GM23338 (cell line): ENCODE measurements around the gene PLEKHA7. TPM values are rescaled to one million over a fixed set of nuclear protein-coding genes. Genes with fewer than 3 reads are reported as not detected.

Source experiments
- ATAC-seq: fragments of 200-7000 bp; cut with Tn5 transposase; 3 replicates; pipeline ENCODE4 v1.9.1; 2020
- DNase-seq: peaks from one replicate; pipeline ENCODE4 v3.0.0-alpha.2; 2015; ENCODE audit warnings: low spot score
- H2AFZ ChIP-seq: fragments of 200-600 bp; sonication (generic); 2 replicates; pipeline ENCODE4 v1.8.0; 2016; ENCODE audit warnings: antibody characterized with exemption, mild to moderate bottlenecking, moderate library complexity
- H3F3A ChIP-seq: fragments of 200-600 bp; sonication (generic); replicated peaks from 2 replicates; pipeline ENCODE4 v1.8.0; 2017; ENCODE audit warnings: antibody characterized with exemption, mixed run types, low read depth
- H3K27ac ChIP-seq: fragments of 200-600 bp; sonication (generic); 2 replicates; pipeline ENCODE4 v1.6.1; 2016; ENCODE audit warnings: low read depth
- H3K27me3 ChIP-seq: fragments of 200-600 bp; sonication (generic); 2 replicates; pipeline ENCODE4 v1.8.0; 2016; ENCODE audit warnings: mild to moderate bottlenecking, mixed run types, moderate library complexity; ENCODE audit not compliant: insufficient read depth
- H3K36me3 ChIP-seq: fragments of 200-600 bp; sonication (generic); 2 replicates; pipeline ENCODE4 v1.8.0; 2016; ENCODE audit warnings: mild to moderate bottlenecking; ENCODE audit not compliant: insufficient read depth
- H3K4me1 ChIP-seq: fragments of 200-600 bp; sonication (generic); 2 replicates; pipeline ENCODE4 v1.8.0; 2016; ENCODE audit warnings: mild to moderate bottlenecking, moderate library complexity; ENCODE audit not compliant: insufficient read depth
- H3K4me2 ChIP-seq: fragments of 200-600 bp; sonication (generic); 2 replicates; pipeline ENCODE4 v1.7.1; 2017; ENCODE audit warnings: mixed run types
- H3K4me3 ChIP-seq: fragments of 200-600 bp; sonication (generic); 2 replicates; pipeline ENCODE4 v1.6.1; 2016; ENCODE audit warnings: mixed run types
- H3K79me2 ChIP-seq: fragments of 200-600 bp; sonication (generic); replicated peaks from 2 replicates; pipeline ENCODE4 v1.8.0; 2017; ENCODE audit warnings: mild to moderate bottlenecking; ENCODE audit not compliant: insufficient read depth
- H3K9me2 ChIP-seq: fragments of 200-600 bp; sonication (generic); 2 replicates; pipeline ENCODE4 v1.8.0; 2017; ENCODE audit not compliant: insufficient read depth
- H4K20me1 ChIP-seq: fragments of 200-600 bp; sonication (generic); replicated peaks from 2 replicates; pipeline ENCODE4 v1.8.0; 2017; ENCODE audit warnings: mild to moderate bottlenecking; ENCODE audit not compliant: insufficient read depth
- H3K27ac Mint-ChIP-seq: 2 replicates; pipeline ENCODE4 v1.8.0; 2020; ENCODE audit warnings: inconsistent platforms, mild to moderate bottlenecking, moderate library complexity, mixed read lengths
- H3K27me3 Mint-ChIP-seq: 3 replicates; pipeline ENCODE4 v1.8.0; 2022; ENCODE audit warnings: low read depth, mild to moderate bottlenecking, moderate library complexity, mixed read lengths, inconsistent platforms; ENCODE audit not compliant: insufficient read depth, poor library complexity
- H3K36me3 Mint-ChIP-seq: 3 replicates; pipeline ENCODE4 v1.8.0; 2021; ENCODE audit warnings: low read depth, mild to moderate bottlenecking, inconsistent platforms, moderate library complexity, mixed read lengths
- H3K4me1 Mint-ChIP-seq: 3 replicates; pipeline ENCODE4 v1.8.0; 2020; ENCODE audit warnings: mild to moderate bottlenecking, inconsistent platforms, mixed read lengths
- H3K4me3 Mint-ChIP-seq: 3 replicates; pipeline ENCODE4 v1.8.0; 2021; ENCODE audit warnings: moderate library complexity, mild to moderate bottlenecking, inconsistent platforms, mixed read lengths
- H3K9me3 Mint-ChIP-seq: 3 replicates; pipeline ENCODE4 v1.8.0; 2020; ENCODE audit warnings: moderate library complexity, mild to moderate bottlenecking, inconsistent platforms, mixed read lengths
- CREB1 ChIP-seq: fragments of 250-450 bp; sonication (Bioruptor Pico); IDR thresholded peaks from 2 replicates; pipeline ENCODE4 v1.5.0; 2020; ENCODE audit warnings: low read depth, mild to moderate bottlenecking, moderate library complexity
- ETS1 ChIP-seq: IDR thresholded peaks from 2 replicates; pipeline ENCODE4 v1.6.1; 2016; ENCODE audit warnings: antibody characterized with exemption
- EZH2 ChIP-seq: fragments of 200-600 bp; sonication (generic); IDR thresholded peaks from one replicate; pipeline ENCODE4 v1.8.0; 2017; ENCODE audit warnings: antibody characterized with exemption, mild to moderate bottlenecking, low read depth; ENCODE audit not compliant: unreplicated experiment
- EZH2phosphoT487 ChIP-seq: fragments of 200-600 bp; sonication (generic); IDR thresholded peaks from one replicate; pipeline ENCODE4 v1.8.1; 2018; ENCODE audit warnings: antibody characterized with exemption; ENCODE audit not compliant: unreplicated experiment
- JUNB ChIP-seq: IDR thresholded peaks from one replicate; pipeline ENCODE4 v1.6.1; 2016; ENCODE audit warnings: antibody characterized with exemption; ENCODE audit not compliant: unreplicated experiment
- NANOG ChIP-seq: IDR thresholded peaks from 2 replicates; pipeline ENCODE4 v1.6.1; 2016; ENCODE audit warnings: antibody characterized with exemption, borderline replicate concordance
- REST ChIP-seq: IDR thresholded peaks from one replicate; pipeline ENCODE4 v1.6.1; 2018; ENCODE audit warnings: antibody characterized with exemption; ENCODE audit not compliant: unreplicated experiment
- ZNF114 ChIP-seq: fragments of 250-450 bp; sonication (Bioruptor Pico); IDR thresholded peaks from 2 replicates; pipeline ENCODE4 v1.5.0; 2020; ENCODE audit warnings: mild to moderate bottlenecking, moderate library complexity
- ZNF331 ChIP-seq: fragments of 250-450 bp; sonication (Bioruptor Pico); IDR thresholded peaks from 2 replicates; pipeline ENCODE4 v1.5.0; 2020; ENCODE audit warnings: low read depth, mild to moderate bottlenecking, moderate library complexity
- ZNF462 ChIP-seq: fragments of 250-450 bp; sonication (Bioruptor Pico); IDR thresholded peaks from 2 replicates; pipeline ENCODE4 v1.5.0; 2020; ENCODE audit warnings: mild to moderate bottlenecking, moderate library complexity
- polyA plus RNA-seq: library from polyadenylated mRNA; unstranded; fragments of >200 nt; fragmentation: Nextera tagmentation; extraction: Ambion mirVana; gene quantifications from 2 replicates; pipeline ENCODE4 v1.2.1, GENCODE V29; 2016
- total RNA-seq: library from RNA; depleted of rRNA; stranded (reverse); fragments of >200 nt; shearing (Covaris generic); gene quantifications from 2 replicates; pipeline ENCODE4 v1.2.3, GENCODE V29; 2014
- TF ChIP-seq, protein P1 (sequence below), 2 experiments: fragments of 200-600 bp in 1 of 2; sonication (generic) in 1 of 2; conservative IDR thresholded peaks; 2 replicates each; pipeline versions ENCODE4 v1.5.1 to v1.6.1; 2016 to 2017; ENCODE audit warnings: antibody characterized with exemption in 2 of 2, low read depth in 2 of 2, mild to moderate bottlenecking in 2 of 2, moderate library complexity in 1 of 2

PLEKHA7 gene
- total and polyA plus RNA-seq, 2 experiments from 2014 or later, result 9.7 to 15.8 TPM

GRCh38 chr11:16871368-16871767 is 142.8 kb downstream of the PLEKHA7 start (continued):
- TF ChIP-seq REST (no peak), EZH2phosphoT487 (no peak), NANOG (no peak), CREB1 (CRISPR knock-in tag) (no peak), EZH2 (no peak)
- TF ChIP-seq, protein P1, sequence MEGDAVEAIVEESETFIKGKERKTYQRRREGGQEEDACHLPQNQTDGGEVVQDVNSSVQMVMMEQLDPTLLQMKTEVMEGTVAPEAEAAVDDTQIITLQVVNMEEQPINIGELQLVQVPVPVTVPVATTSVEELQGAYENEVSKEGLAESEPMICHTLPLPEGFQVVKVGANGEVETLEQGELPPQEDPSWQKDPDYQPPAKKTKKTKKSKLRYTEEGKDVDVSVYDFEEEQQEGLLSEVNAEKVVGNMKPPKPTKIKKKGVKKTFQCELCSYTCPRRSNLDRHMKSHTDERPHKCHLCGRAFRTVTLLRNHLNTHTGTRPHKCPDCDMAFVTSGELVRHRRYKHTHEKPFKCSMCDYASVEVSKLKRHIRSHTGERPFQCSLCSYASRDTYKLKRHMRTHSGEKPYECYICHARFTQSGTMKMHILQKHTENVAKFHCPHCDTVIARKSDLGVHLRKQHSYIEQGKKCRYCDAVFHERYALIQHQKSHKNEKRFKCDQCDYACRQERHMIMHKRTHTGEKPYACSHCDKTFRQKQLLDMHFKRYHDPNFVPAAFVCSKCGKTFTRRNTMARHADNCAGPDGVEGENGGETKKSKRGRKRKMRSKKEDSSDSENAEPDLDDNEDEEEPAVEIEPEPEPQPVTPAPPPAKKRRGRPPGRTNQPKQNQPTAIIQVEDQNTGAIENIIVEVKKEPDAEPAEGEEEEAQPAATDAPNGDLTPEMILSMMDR (conservative IDR thresholded peaks at IDR 0.05; ENCODE audit: low read depth in 2 of 2), result no peak

DNA sequence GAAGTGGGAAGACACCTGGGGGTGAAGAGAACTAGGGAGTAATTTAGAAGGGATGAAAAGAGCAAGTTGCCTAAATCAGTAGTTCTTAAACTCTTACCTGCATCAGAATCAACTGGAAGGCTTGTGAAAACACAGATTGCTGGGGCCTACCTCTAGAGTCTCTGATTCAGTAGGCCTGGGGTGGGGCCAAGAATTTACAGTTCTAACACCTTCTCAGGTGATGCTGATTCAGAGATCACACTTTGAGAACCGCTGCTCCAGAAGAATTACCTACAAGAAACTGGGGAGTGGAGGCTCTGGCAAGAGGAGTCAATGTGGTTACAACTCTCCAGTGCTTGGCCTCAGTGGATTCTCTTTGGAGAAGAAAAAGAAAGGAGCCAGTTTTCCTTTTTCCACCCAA is 147.1 kb downstream of the PLEKHA7 start:
- Histone ChIP-seq H2AFZ (no peak overlapping the region), H3K4me1 (peaks cover 4% of the 10 kb centered on the region; the same call in 1 of the 2 replicates), H3K79me2 (no peaks in the 10 kb centered on the region), H4K20me1 (no peaks in the 10 kb centered on the region), H3K27me3 (no peaks in the 10 kb centered on the region), H3K4me3 (no peak overlapping the region), H3K9me2 (no peaks in the 10 kb centered on the region), H3K27ac (no peak overlapping the region), H3F3A (no peaks in the 10 kb centered on the region), H3K36me3 (no peaks in the 10 kb centered on the region), H3K4me2 (no peak overlapping the region)
- no peaks in the 10 kb centered on the region for H3K9me3 Mint-ChIP-seq
- H3K27me3 Mint-ChIP-seq, result peaks cover 1% of the 10 kb centered on the region
- peaks cover 10% of the 10 kb centered on the region; the same call in 2 of the 3 replicates for H3K4me1 Mint-ChIP-seq
- H3K36me3 Mint-ChIP-seq, result no peaks in the 10 kb centered on the region
- DNase-seq (no peak), ATAC-seq (no peak)
- H3K27ac Mint-ChIP-seq, result no peak overlapping the region
- no peak overlapping the region for H3K4me3 Mint-ChIP-seq
- TF ChIP-seq CREB1 (CRISPR knock-in tag) (no peak), ZNF114 (CRISPR knock-in tag) (no peak), JUNB (no peak), ZNF331 (CRISPR knock-in tag) (no peak), ETS1 (no peak), ZNF462 (CRISPR knock-in tag) (no peak)
